Endothelial cell of umbilical vein (primary cell): ENCODE data around the gene PTTG2. TPM values are rescaled to one million over a fixed set of nuclear protein-coding genes. Genes with fewer than 3 reads are reported as not detected.

Source experiments
- BruUV-seq: library from RNA; stranded (reverse); fragments of 400-500 nt; replicated peaks from 2 replicates; lab custom pipeline; 2021; lab: Mats Ljungman, UMichigan
- CTCF ChIA-PET: fragments of 300-600, 350-600 bp; sonication (Branson Sonifier 250); formaldehyde crosslinking; loops from one replicate; lab custom pipeline; 2021; ENCODE audit warnings: antibody characterized with exemption, inconsistent platforms; lab: Charles Lee
- POLR2A ChIA-PET: fragments of 300-600, 350-600 bp; sonication (Branson Sonifier 250); formaldehyde crosslinking; loops from one replicate; lab custom pipeline; 2021; ENCODE audit warnings: antibody characterized with exemption, inconsistent platforms; lab: Charles Lee
- DNase-seq: peaks from one replicate; pipeline ENCODE4 v3.0.0-alpha.2; 2011; ENCODE audit warnings: low read depth, low spot score
- FAIRE-seq: peaks from 2 replicates; lab custom pipeline; 2011; peaks lifted over from hg19 to GRCh38; lab: Jason Lieb, UNC
- H2AFZ ChIP-seq: 2 replicates; pipeline ENCODE4 v1.6.0; 2012; ENCODE audit warnings: low read depth, low read length, control low read depth, inconsistent platforms
- H3K27ac ChIP-seq: 2 replicates; pipeline ENCODE4 v1.5.1; 2011; ENCODE audit warnings: low read depth, mild to moderate bottlenecking, control low read depth, low read length, moderate library complexity; ENCODE audit not compliant: insufficient read depth
- H3K27me3 ChIP-seq, 2 experiments: 2 replicates each; pipeline versions ENCODE4 v1.6.0 to v1.6.1; 2011; ENCODE audit warnings: low read length in 2 of 2, mixed read lengths in 1 of 2; ENCODE audit not compliant: control insufficient read depth in 2 of 2, insufficient read depth in 2 of 2
- H3K36me3 ChIP-seq, 2 experiments: 2 replicates in 1 of 2; 3 replicates in 1 of 2; pipeline ENCODE4 v1.5.1; 2011; ENCODE audit warnings: low read length in 2 of 2, mild to moderate bottlenecking in 1 of 2, moderate library complexity in 1 of 2; ENCODE audit not compliant: control insufficient read depth in 2 of 2, insufficient read depth in 2 of 2; ENCODE audit errors: extremely low read depth in 1 of 2
- H3K4me1 ChIP-seq: 3 replicates; pipeline ENCODE4 v1.5.1; 2011; ENCODE audit warnings: mild to moderate bottlenecking, low read length; ENCODE audit not compliant: control insufficient read depth, insufficient read depth; ENCODE audit errors: extremely low read depth
- H3K4me2 ChIP-seq: 2 replicates; pipeline ENCODE4 v1.6.1; 2011; ENCODE audit warnings: low read length, control low read depth, mixed read lengths; ENCODE audit not compliant: insufficient read depth
- H3K4me3 ChIP-seq, 3 experiments: fragments of 200-600 bp in 1 of 3; sonication (generic), shearing (Covaris generic) in 1 of 3; replicated peaks in 1 of 3; 2 replicates each; pipeline ENCODE4 v1.5.1; 2011 to 2016; ENCODE audit warnings: control low read depth in 3 of 3, low read length in 3 of 3, mild to moderate bottlenecking in 2 of 3, inconsistent platforms in 1 of 3, low read depth in 1 of 3, moderate library complexity in 1 of 3; ENCODE audit not compliant: insufficient read depth in 1 of 3
- H3K79me2 ChIP-seq: 2 replicates; pipeline ENCODE4 v1.6.0; 2012; ENCODE audit warnings: low read length, inconsistent platforms; ENCODE audit not compliant: control insufficient read depth, insufficient read depth
- H3K9ac ChIP-seq: replicated peaks from 2 replicates; pipeline ENCODE3; 2011; ENCODE audit warnings: low read length, control low read depth; ENCODE audit not compliant: insufficient read depth; ENCODE audit errors: extremely low read depth
- H3K9me1 ChIP-seq: replicated peaks from 3 replicates; pipeline ENCODE4 v1.6.0; 2011; ENCODE audit warnings: mild to moderate bottlenecking, low read length; ENCODE audit not compliant: control insufficient read depth, insufficient read depth; ENCODE audit errors: extremely low read depth
- H3K9me3 ChIP-seq: replicated peaks from 2 replicates; pipeline ENCODE4 v1.5.1; 2012; ENCODE audit warnings: low read length, inconsistent platforms; ENCODE audit not compliant: control insufficient read depth, insufficient read depth
- H4K20me1 ChIP-seq: replicated peaks from 2 replicates; pipeline ENCODE3; 2011; ENCODE audit warnings: mild to moderate bottlenecking, low read length; ENCODE audit not compliant: control insufficient read depth, insufficient read depth; ENCODE audit errors: extremely low read depth
- EZH2 ChIP-seq: IDR thresholded peaks from 2 replicates; pipeline ENCODE4 v1.6.1; 2012; ENCODE audit warnings: borderline replicate concordance, low read depth, mild to moderate bottlenecking, moderate library complexity, low read length, inconsistent platforms; ENCODE audit not compliant: severe bottlenecking
- FOS ChIP-seq: IDR thresholded peaks from 2 replicates; pipeline ENCODE4 v1.6.1; 2011; ENCODE audit warnings: mild to moderate bottlenecking, low read length, moderate library complexity, borderline replicate concordance; ENCODE audit not compliant: insufficient read depth
- GATA2 ChIP-seq: IDR thresholded peaks from 2 replicates; pipeline ENCODE4 v1.7.0; 2011; ENCODE audit warnings: low read depth, mild to moderate bottlenecking, moderate library complexity, mixed read lengths, low read length; ENCODE audit not compliant: insufficient read length, insufficient read depth
- JUN ChIP-seq: IDR thresholded peaks from 2 replicates; pipeline ENCODE4 v1.6.1; 2011; ENCODE audit warnings: borderline replicate concordance, low read depth; ENCODE audit not compliant: insufficient read length, insufficient read depth
- MYC ChIP-seq: IDR thresholded peaks from one replicate; pipeline ENCODE4 v1.6.1; 2011; ENCODE audit warnings: mild to moderate bottlenecking, low read depth, low read length
- POLR2A ChIP-seq: IDR thresholded peaks from 2 replicates; pipeline ENCODE4 v1.6.1; 2012; ENCODE audit warnings: low read depth, mild to moderate bottlenecking, control low read depth, low read length
- POLR2AphosphoS5 ChIP-seq: IDR thresholded peaks from 2 replicates; pipeline ENCODE4 v1.6.1; 2012; ENCODE audit warnings: low read depth, mild to moderate bottlenecking, control low read depth, low read length, moderate library complexity; ENCODE audit not compliant: insufficient read depth
- dilution Hi-C: fragments of 300-500 bp; cut with MboI; formaldehyde crosslinking; loops from one replicate; pipeline ENCODE4 v1.15.0; 2019; ENCODE audit warnings: low sequenced_read_pairs; ENCODE audit not compliant: extremely low pct_ligation_motif_present
- intact Hi-C: fragments of 100-400 bp; cut with micrococcal nuclease; formaldehyde crosslinking; loops from one replicate; pipeline ENCODE4 v1.10.0; 2022
- polyA plus RNA-seq, 4 experiments: library from polyadenylated mRNA; depleted of rRNA in 3 of 4; stranded (reverse) in 3 of 4; unstranded in 1 of 4; fragments of >200 nt; gene quantifications; 2 replicates each; pipeline versions ENCODE4 v1.2.1 to v1.2.3, GENCODE V29; 2011 to 2012; ENCODE audit warnings: missing spikeins in 1 of 4
- total RNA-seq: library from RNA; stranded (reverse); gene quantifications from 2 replicates; pipeline ENCODE4 v1.2.3, GENCODE V29; 2021
- TF ChIP-seq, protein P1 (sequence below), 2 donors: IDR thresholded peaks; 1 replicate in 1 of 2; 2 replicates in 1 of 2; pipeline ENCODE4 v1.5.1; 2011; ENCODE audit warnings: low read length in 2 of 2, mild to moderate bottlenecking in 2 of 2, moderate library complexity in 2 of 2, control low read depth in 1 of 2, inconsistent platforms in 1 of 2, low read depth in 1 of 2; ENCODE audit not compliant: insufficient read depth in 1 of 2; ENCODE audit errors: extremely low read depth in 1 of 2
- TF ChIP-seq, protein P2 (sequence below): IDR thresholded peaks from 2 replicates; pipeline ENCODE4 v1.6.1; 2011; ENCODE audit not compliant: insufficient read depth, insufficient read length

The PTTG2 gene
- total and polyA plus RNA-seq, 2 donors (not counting 3 experiments of a cell fraction or from before 2014, with no cell fraction given) = not detected

DNA sequence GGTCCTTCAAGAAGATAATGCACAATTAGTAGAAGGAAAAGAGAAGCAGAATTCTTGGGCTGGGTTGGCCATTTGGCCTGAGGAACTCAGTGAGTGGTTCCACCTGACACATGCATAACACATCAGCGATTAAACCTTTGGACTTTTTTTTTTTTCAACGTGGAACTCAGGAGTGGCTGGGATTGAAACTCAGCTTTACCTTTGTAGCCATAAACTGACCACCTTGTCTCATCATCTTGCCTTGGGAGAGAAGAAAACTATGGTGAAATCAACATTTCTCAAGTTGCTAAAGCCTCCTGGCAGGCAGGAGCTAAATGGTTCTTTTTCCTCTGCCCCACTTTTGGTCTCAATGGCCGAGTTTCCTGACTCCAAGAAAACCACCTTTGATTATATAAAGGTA lies 16.3 kb downstream of the PTTG2 start:
- Histone ChIP-seq H3K79me2 (peaks cover 21% of the 10 kb centered on the region), H3K4me2 (peak overlapping the region; percentile 26), H3K9me1 (no peaks in the 10 kb centered on the region), H3K4me3 (peak overlapping the region in 2 of 3 experiments; percentile 43 to 48), H3K4me1 (peaks cover 13% of the 10 kb centered on the region), H4K20me1 (no peaks in the 10 kb centered on the region), H2AFZ (peak overlapping the region; percentile 66), H3K9me3 (no peaks in the 10 kb centered on the region), H3K27me3 (no peaks in the 10 kb centered on the region), H3K27ac (no peak overlapping the region), H3K36me3 (no peaks in the 10 kb centered on the region), H3K9ac (peak overlapping the region; percentile 51)
- DNase-seq (peak; percentile 18), FAIRE-seq (no peak)
- BruUV-seq = TSS peak; percentile 40
- intact Hi-C loops (loop anchor here (5.0 kb wide), 3 partner anchors 84 to 309 kb away; partner anchors contain the start of genes RELL1 and TBC1D1), dilution Hi-C loops (no loop called here)
- TF ChIP-seq EZH2 (no peak), POLR2AphosphoS5 (no peak), MYC (no peak), FOS (no peak), JUN (no peak), GATA2 (no peak), POLR2A (no peak)
- TF ChIP-seq, protein P1, sequence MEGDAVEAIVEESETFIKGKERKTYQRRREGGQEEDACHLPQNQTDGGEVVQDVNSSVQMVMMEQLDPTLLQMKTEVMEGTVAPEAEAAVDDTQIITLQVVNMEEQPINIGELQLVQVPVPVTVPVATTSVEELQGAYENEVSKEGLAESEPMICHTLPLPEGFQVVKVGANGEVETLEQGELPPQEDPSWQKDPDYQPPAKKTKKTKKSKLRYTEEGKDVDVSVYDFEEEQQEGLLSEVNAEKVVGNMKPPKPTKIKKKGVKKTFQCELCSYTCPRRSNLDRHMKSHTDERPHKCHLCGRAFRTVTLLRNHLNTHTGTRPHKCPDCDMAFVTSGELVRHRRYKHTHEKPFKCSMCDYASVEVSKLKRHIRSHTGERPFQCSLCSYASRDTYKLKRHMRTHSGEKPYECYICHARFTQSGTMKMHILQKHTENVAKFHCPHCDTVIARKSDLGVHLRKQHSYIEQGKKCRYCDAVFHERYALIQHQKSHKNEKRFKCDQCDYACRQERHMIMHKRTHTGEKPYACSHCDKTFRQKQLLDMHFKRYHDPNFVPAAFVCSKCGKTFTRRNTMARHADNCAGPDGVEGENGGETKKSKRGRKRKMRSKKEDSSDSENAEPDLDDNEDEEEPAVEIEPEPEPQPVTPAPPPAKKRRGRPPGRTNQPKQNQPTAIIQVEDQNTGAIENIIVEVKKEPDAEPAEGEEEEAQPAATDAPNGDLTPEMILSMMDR (IDR thresholded peaks at IDR 0.05; ENCODE audit: extremely low read depth in 1 of 2, insufficient read depth in 1 of 2, low read depth in 1 of 2, low read length in 2 of 2) = no peak
- TF ChIP-seq, protein P2, sequence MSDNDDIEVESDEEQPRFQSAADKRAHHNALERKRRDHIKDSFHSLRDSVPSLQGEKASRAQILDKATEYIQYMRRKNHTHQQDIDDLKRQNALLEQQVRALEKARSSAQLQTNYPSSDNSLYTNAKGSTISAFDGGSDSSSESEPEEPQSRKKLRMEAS = no peak
- POLR2A ChIA-PET = no interaction called here
- CTCF ChIA-PET = interaction anchor here (1.2 to 3.2 kb wide), 5 partner anchors 9 to 59 kb away, joined by 3 to 17 read pairs (median 4); no protein-coding TSS in a partner anchor
